IMR-90 (cell line): ENCODE data around the gene ZNF554. TPM values are rescaled to one million over a fixed set of nuclear protein-coding genes. Genes with fewer than 3 reads are reported as not detected.

Source experiments
- ATAC-seq: fragments of 200-7000 bp; cut with Tn5 transposase; 2 replicates; pipeline ENCODE4 v1.9.1; 2020; ENCODE audit warnings: low read depth, mild to moderate bottlenecking, moderate library complexity
- BruUV-seq: library from RNA; stranded (reverse); fragments of 400-500 nt; replicated peaks from 2 replicates; lab custom pipeline; 2021; lab: Mats Ljungman, UMichigan
- CTCF ChIA-PET: fragments of 300-600 bp; formaldehyde crosslinking; extraction: SDS; loops from one replicate; lab custom pipeline; 2021; ENCODE audit warnings: antibody characterized with exemption; lab: Yijun Ruan, JAX
- POLR2A ChIA-PET: fragments of 300-600 bp; sonication (Branson Sonifier 250); formaldehyde crosslinking; loops from one replicate; lab custom pipeline; 2022; ENCODE audit warnings: antibody characterized with exemption; ENCODE audit not compliant: unreplicated experiment; lab: Charles Lee
- DNase-seq: peaks from one replicate; pipeline ENCODE4 v3.0.0; 2013
- H2AFZ ChIP-seq: replicated peaks from 2 replicates; pipeline ENCODE3; 2013; ENCODE audit warnings: low read length, mild to moderate bottlenecking; ENCODE audit not compliant: poor library complexity
- H2AK5ac ChIP-seq: 2 replicates; pipeline ENCODE4 v1.6.1; 2013; ENCODE audit warnings: low read depth, low read length, inconsistent platforms
- H2AK9ac ChIP-seq: replicated peaks from 2 replicates; pipeline ENCODE3; 2013; ENCODE audit warnings: mild to moderate bottlenecking, low read depth, low read length, moderate library complexity; ENCODE audit not compliant: poor library complexity
- H2BK120ac ChIP-seq: 2 replicates; pipeline ENCODE4 v1.6.1; 2013; ENCODE audit warnings: low read depth, low read length, inconsistent platforms
- H2BK15ac ChIP-seq: 3 replicates; pipeline ENCODE4 v1.6.1; 2013; ENCODE audit warnings: low read depth, low read length, inconsistent platforms
- H2BK20ac ChIP-seq: 2 replicates; pipeline ENCODE4 v1.6.1; 2013; ENCODE audit warnings: low read depth, mild to moderate bottlenecking, inconsistent platforms, low read length, moderate library complexity
- H2BK5ac ChIP-seq: 2 replicates; pipeline ENCODE4 v1.6.1; 2013; ENCODE audit warnings: mild to moderate bottlenecking, low read depth, low read length, inconsistent platforms; ENCODE audit not compliant: poor library complexity, severe bottlenecking
- H3K14ac ChIP-seq: replicated peaks from 2 replicates; pipeline ENCODE4 v1.6.1; 2013; ENCODE audit warnings: low read depth, low read length, inconsistent platforms
- H3K18ac ChIP-seq: 2 replicates; pipeline ENCODE4 v1.6.1; 2013; ENCODE audit warnings: low read depth, low read length, control low read depth
- H3K23ac ChIP-seq: 2 replicates; pipeline ENCODE4 v1.6.1; 2013; ENCODE audit warnings: low read depth, low read length, inconsistent platforms
- H3K27ac ChIP-seq: 2 replicates; pipeline ENCODE4 v1.5.1; 2013; ENCODE audit warnings: mild to moderate bottlenecking, control low read depth, low read length; ENCODE audit not compliant: insufficient read depth
- H3K27me3 ChIP-seq: 2 replicates; pipeline ENCODE4 v1.6.1; 2013; ENCODE audit warnings: low read length; ENCODE audit not compliant: control insufficient read depth, insufficient read depth
- H3K36me3 ChIP-seq: 2 replicates; pipeline ENCODE4 v1.6.1; 2013; ENCODE audit warnings: low read length, mixed read lengths; ENCODE audit not compliant: control insufficient read depth, insufficient read depth
- H3K4ac ChIP-seq: 2 replicates; pipeline ENCODE4 v1.6.1; 2013; ENCODE audit warnings: low read depth, low read length, inconsistent platforms
- H3K4me1 ChIP-seq: 2 replicates; pipeline ENCODE4 v1.6.1; 2013; ENCODE audit warnings: low read length, mixed read lengths; ENCODE audit not compliant: control insufficient read depth, insufficient read depth
- H3K4me2 ChIP-seq: 2 replicates; pipeline ENCODE4 v1.6.1; 2013; ENCODE audit warnings: low read depth, mild to moderate bottlenecking, control low read depth, low read length, moderate library complexity
- H3K4me3 ChIP-seq: 2 replicates; pipeline ENCODE4 v1.5.1; 2013; ENCODE audit warnings: low read depth, mild to moderate bottlenecking, control low read depth, low read length, moderate library complexity; ENCODE audit not compliant: insufficient read depth
- H3K56ac ChIP-seq: 2 replicates; pipeline ENCODE4 v1.6.1; 2013; ENCODE audit warnings: low read length, inconsistent platforms; ENCODE audit not compliant: insufficient read depth; ENCODE audit errors: extremely low read depth
- H3K79me1 ChIP-seq, 2 experiments: 2 replicates each; pipeline ENCODE4 v1.6.1; 2013; ENCODE audit warnings: low read length in 2 of 2, inconsistent platforms in 1 of 2, low read depth in 1 of 2
- H3K9ac ChIP-seq: 2 replicates; pipeline ENCODE4 v1.6.1; 2013; ENCODE audit warnings: low read depth, low read length, control low read depth
- H3K9me1 ChIP-seq: 2 replicates; pipeline ENCODE4 v1.6.1; 2013; ENCODE audit warnings: low read length, inconsistent platforms; ENCODE audit not compliant: insufficient read depth
- H3K9me3 ChIP-seq: 2 replicates; pipeline ENCODE4 v1.6.1; 2013; ENCODE audit warnings: low read length; ENCODE audit not compliant: control insufficient read depth, insufficient read depth
- H4K20me1 ChIP-seq: 2 replicates; pipeline ENCODE4 v1.6.1; 2013; ENCODE audit warnings: low read length, inconsistent platforms; ENCODE audit not compliant: insufficient read depth
- H4K5ac ChIP-seq: 2 replicates; pipeline ENCODE4 v1.6.1; 2013; ENCODE audit warnings: mild to moderate bottlenecking, low read depth, low read length, control low read depth
- H4K8ac ChIP-seq, 2 experiments: 2 replicates each; pipeline ENCODE4 v1.6.1; 2013; ENCODE audit warnings: low read depth in 2 of 2, low read length in 2 of 2, control low read depth in 1 of 2, inconsistent platforms in 1 of 2
- H4K91ac ChIP-seq: 2 replicates; pipeline ENCODE4 v1.6.1; 2013; ENCODE audit warnings: low read depth, low read length, inconsistent platforms; ENCODE audit not compliant: insufficient read depth
- NFE2L2 ChIP-seq: fragments of 150-350 bp; IDR thresholded peaks from 2 replicates; pipeline ENCODE4 v1.6.1; 2016; ENCODE audit warnings: low read depth, mild to moderate bottlenecking, low read length
- RFX5 ChIP-seq: IDR thresholded peaks from 2 replicates; pipeline ENCODE4 v1.8.0; 2012; ENCODE audit warnings: low read depth, mild to moderate bottlenecking, low read length, moderate library complexity
- WGBS, 2 experiments: methylation state at CpG; one replicate each; pipeline versions ENCODE4 v1.1.5 to v1.1.7; 2013; ENCODE audit warnings: missing lambda C conversion rate in 2 of 2; ENCODE audit not compliant: insufficient read length in 1 of 2; ENCODE audit errors: extremely low coverage in 2 of 2; 5-methylcytosine and 5-hydroxymethylcytosine counted together
- dilution Hi-C: fragments of 300-500 bp; cut with HindIII; formaldehyde crosslinking; loops from one replicate; pipeline ENCODE4 v1.14.3; 2018; ENCODE audit warnings: low sequenced_read_pairs; ENCODE audit not compliant: unreplicated experiment
- in situ Hi-C: fragments of 300-500 bp; cut with MboI; formaldehyde crosslinking; loops from 3 replicates; pipeline ENCODE4 v1.14.3; 2019; ENCODE audit warnings: low sequenced_read_pairs, inconsistent platforms, mixed read lengths
- intact Hi-C: fragments of 100-400 bp; cut with micrococcal nuclease; formaldehyde crosslinking; loops from 2 replicates; pipeline ENCODE4 v1.10.0; 2022
- polyA plus RNA-seq, 3 experiments: library from polyadenylated mRNA; depleted of rRNA; stranded (reverse); fragments of >200 nt; gene quantifications; 2 replicates each; pipeline ENCODE4 v1.2.3, GENCODE V29; 2012; ENCODE audit warnings: low replicate concordance in 1 of 3
- total RNA-seq: library from RNA; depleted of rRNA; stranded (reverse); fragments of >200 nt; gene quantifications from 2 replicates; pipeline ENCODE4 v1.2.3, GENCODE V29; 2012; rRNA removed

Gene ZNF554
- total and polyA plus RNA-seq, 2 of the 4 experiments (the other 2 are of a cell fraction) = 1.5 to 3.0 TPM

DNA sequence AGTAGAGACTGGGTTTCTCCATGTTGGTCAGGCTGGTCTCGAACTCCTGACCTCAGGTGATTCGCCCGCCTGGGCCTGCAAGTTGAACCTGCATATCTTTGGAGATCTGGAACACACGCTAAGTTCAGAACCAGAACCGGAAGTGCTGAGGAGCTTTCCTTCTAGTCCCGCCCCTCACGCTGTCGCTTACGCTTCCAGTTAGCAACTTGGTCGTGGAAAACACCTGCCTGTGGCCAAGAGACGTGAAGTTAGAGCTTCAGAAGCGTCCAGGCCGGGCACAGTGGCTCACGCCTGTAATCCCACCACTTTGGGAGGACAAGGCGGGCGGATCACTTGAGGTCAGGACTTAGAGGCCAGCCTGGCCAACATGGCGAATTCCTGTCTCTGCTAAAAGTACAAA lies 66.1 kb downstream of the ZNF554 start:
- Histone ChIP-seq H3K9me1 (no peaks in the 10 kb centered on the region), H3K79me1 (no peaks in the 10 kb centered on the region), H3K4me2 (no peak overlapping the region), H3K36me3 (no peaks in the 10 kb centered on the region), H3K23ac (no peak overlapping the region), H4K91ac (no peak overlapping the region), H4K5ac (no peak overlapping the region), H2AFZ (no peak overlapping the region), H3K27me3 (no peaks in the 10 kb centered on the region), H3K56ac (no peak overlapping the region), H3K4me1 (no peaks in the 10 kb centered on the region), H3K9ac (no peak overlapping the region), H3K9me3 (peaks cover 1% of the 10 kb centered on the region; the same call in 1 of the 2 replicates), H2BK5ac (no peak overlapping the region), H4K20me1 (no peaks in the 10 kb centered on the region), H3K27ac (no peak overlapping the region), H3K4me3 (no peak overlapping the region), H2AK9ac (no peak overlapping the region), H3K14ac (no peak overlapping the region), H2BK15ac (no peak overlapping the region), H2BK120ac (no peak overlapping the region), H3K18ac (no peak overlapping the region), H2AK5ac (no peak overlapping the region), H2BK20ac (no peak overlapping the region), H4K8ac (no peak overlapping the region), H3K4ac (no peak overlapping the region)
- dilution Hi-C loops = no loop called here
- intact Hi-C loops = no loop called here
- POLR2A ChIA-PET = no interaction called here
- BruUV-seq = no TSS peak
- in situ Hi-C loops = no loop called here
- 68% methylated on average over 11 of the region's 17 CpGs; no CpG with 5 or more reads in 1 of the 2 experiments for WGBS, 2 experiments
- CTCF ChIA-PET = no interaction called here
- ATAC-seq (no peak), DNase-seq (no peak)
- TF ChIP-seq NFE2L2 (no peak), RFX5 (no peak)

Other genes with a start within 250 kb of the ZNF554 start
- gene GNG7, start 117.2 kb upstream of the ZNF554 start, total RNA-seq = under 0.01 TPM in 2 replicates
- gene GNG7, start 117.2 kb upstream of the ZNF554 start, polyA plus RNA-seq (2012; rRNA removed) = 0.19 and 0.21 TPM in 2 replicates
- 1.4 and 2.5 TPM in 2 replicates for gene DIRAS1, start 98.5 kb upstream of the ZNF554 start, total RNA-seq
- 10.3 and 14.0 TPM in 2 replicates for gene DIRAS1, start 98.5 kb upstream of the ZNF554 start, polyA plus RNA-seq (2012; rRNA removed)
- gene SLC39A3, start 79.9 kb upstream of the ZNF554 start, total RNA-seq = 12.4 and 12.8 TPM in 2 replicates
- gene SLC39A3, start 79.9 kb upstream of the ZNF554 start, polyA plus RNA-seq (2012; rRNA removed) = 38.2 and 45.1 TPM in 2 replicates
- 17.4 and 20.6 TPM in 2 replicates for gene SGTA, start 36.6 kb upstream of the ZNF554 start, total RNA-seq
- 72.9 and 89.7 TPM in 2 replicates for gene SGTA, start 36.6 kb upstream of the ZNF554 start, polyA plus RNA-seq (2012; rRNA removed)
- gene THOP1, start 34.4 kb upstream of the ZNF554 start, total RNA-seq = 57.5 and 62.8 TPM in 2 replicates
- gene THOP1, start 34.4 kb upstream of the ZNF554 start, polyA plus RNA-seq (2012; rRNA removed) = 91.9 and 110 TPM in 2 replicates
- 6.4 and 9.7 TPM in 2 replicates for gene ZNF555, start 21.6 kb downstream of the ZNF554 start, total RNA-seq
- 1.6 and 2.8 TPM in 2 replicates for gene ZNF555, start 21.6 kb downstream of the ZNF554 start, polyA plus RNA-seq (2012; rRNA removed)
- gene ZNF556, start 47.5 kb downstream of the ZNF554 start, total RNA-seq = not detected in 2 replicates
- gene ZNF556, start 47.5 kb downstream of the ZNF554 start, polyA plus RNA-seq (2012; rRNA removed) = not detected in 2 replicates
- 6.1 and 8.6 TPM in 2 replicates for gene ZNF57, start 81.1 kb downstream of the ZNF554 start, total RNA-seq
- gene ZNF57, start 81.1 kb downstream of the ZNF554 start, polyA plus RNA-seq (2012; rRNA removed) = 1.6 and 2.2 TPM in 2 replicates
- 5.3 and 6.5 TPM in 2 replicates for gene ZNF77, start 125.1 kb downstream of the ZNF554 start, total RNA-seq
- gene ZNF77, start 125.1 kb downstream of the ZNF554 start, polyA plus RNA-seq (2012; rRNA removed) = 3.6 and 3.9 TPM in 2 replicates
- under 0.01 and 0.28 TPM in 2 replicates for gene TLE6, start 157.7 kb downstream of the ZNF554 start, total RNA-seq
- gene TLE6, start 157.7 kb downstream of the ZNF554 start, polyA plus RNA-seq (2012; rRNA removed) = 0.17 TPM in 1 of 2 replicates, not detected in the other
- gene TLE2, start 209.4 kb downstream of the ZNF554 start, total RNA-seq = under 0.01 and 0.28 TPM in 2 replicates
- 0.41 and 0.72 TPM in 2 replicates for gene TLE2, start 209.4 kb downstream of the ZNF554 start, polyA plus RNA-seq (2012; rRNA removed)
- 119 and 121 TPM in 2 replicates for gene TLE5, start 242.6 kb downstream of the ZNF554 start, total RNA-seq
- gene TLE5, start 242.6 kb downstream of the ZNF554 start, polyA plus RNA-seq (2012; rRNA removed) = 407 and 444 TPM in 2 replicates